Measurements from ENCODE around the gene LGALS3BP. TPM values are rescaled to one million over a fixed set of nuclear protein-coding genes. Genes with fewer than 3 reads are reported as not detected.

The LGALS3BP gene
- total and polyA plus RNA-seq, 7 donors = 92.5 to 415 (median 180) TPM

DNA sequence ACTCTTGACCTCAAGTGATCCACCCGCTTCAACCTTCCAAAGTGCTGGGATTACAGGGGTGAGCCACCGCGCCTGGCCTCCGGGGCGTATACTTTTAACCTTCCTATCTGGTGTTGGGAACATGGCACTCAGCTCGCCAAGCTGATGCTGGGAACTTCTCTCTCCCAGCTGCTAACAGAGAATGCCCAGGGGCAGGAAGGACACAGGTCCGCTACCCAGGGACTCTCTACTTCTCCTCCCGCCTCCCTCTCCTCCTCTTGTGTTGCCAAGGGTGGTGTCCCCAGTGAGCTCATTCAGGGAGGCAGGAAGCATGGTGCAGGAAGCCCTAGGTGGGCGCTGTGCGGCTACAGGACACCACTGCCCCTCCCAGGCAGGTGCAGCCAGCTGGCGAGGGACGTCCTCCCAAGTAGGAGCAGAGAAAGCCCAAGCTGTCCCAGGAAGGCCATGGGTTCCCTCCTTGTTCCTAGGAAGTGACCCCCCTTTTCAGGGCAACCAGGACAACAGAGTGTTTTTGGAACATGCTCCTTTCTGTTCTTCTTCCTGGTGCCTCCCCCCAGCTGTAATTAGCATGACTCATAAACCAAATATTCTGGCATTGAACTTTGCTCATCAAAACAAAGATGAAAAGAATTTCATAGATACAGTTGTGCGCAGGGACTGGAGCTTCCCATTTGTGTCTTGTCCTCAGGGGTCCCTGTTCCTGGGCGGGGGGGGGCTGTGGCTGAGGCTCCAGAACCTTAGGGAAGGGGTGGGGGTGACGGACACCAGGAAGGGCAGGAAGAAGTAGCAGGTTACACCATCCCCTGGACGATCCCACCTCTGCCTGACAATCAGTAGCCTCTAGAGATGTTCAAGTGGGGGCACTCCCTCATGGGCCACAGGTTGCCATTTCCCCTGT is 46.9 kb upstream of the LGALS3BP start:
- peak overlapping the region; percentile 72 to 81 (median 79) for H3K27ac ChIP-seq
- WGBS, 2 donors = 21 to 60% methylated on average over 16 of the region's 16 CpGs
- H3K27me3 ChIP-seq = no peaks in the 10 kb centered on the region
- intact Hi-C loops (cut with DNase I) = no loop called here
- DNase-seq = peak; percentile 70
- H3K4me1 ChIP-seq = peaks cover 0 to 53% (median 50%) of the 10 kb centered on the region in 4 donors
- no peaks in the 10 kb centered on the region for H3K36me3 ChIP-seq
- H3K4me3 ChIP-seq = no peak overlapping the region
- no peaks in the 10 kb centered on the region for H3K9me3 ChIP-seq
- TF ChIP-seq EP300 (IDR thresholded peaks at IDR 0.05) (peak in 1 of 4 donors; percentile 2), POLR2A (IDR thresholded peaks at IDR 0.05) (no peak), POLR2AphosphoS5 (IDR thresholded peaks at IDR 0.05) (peak in 3 of 4 donors; percentile 40 to 61 (median 60))
- TF ChIP-seq, protein P1, sequence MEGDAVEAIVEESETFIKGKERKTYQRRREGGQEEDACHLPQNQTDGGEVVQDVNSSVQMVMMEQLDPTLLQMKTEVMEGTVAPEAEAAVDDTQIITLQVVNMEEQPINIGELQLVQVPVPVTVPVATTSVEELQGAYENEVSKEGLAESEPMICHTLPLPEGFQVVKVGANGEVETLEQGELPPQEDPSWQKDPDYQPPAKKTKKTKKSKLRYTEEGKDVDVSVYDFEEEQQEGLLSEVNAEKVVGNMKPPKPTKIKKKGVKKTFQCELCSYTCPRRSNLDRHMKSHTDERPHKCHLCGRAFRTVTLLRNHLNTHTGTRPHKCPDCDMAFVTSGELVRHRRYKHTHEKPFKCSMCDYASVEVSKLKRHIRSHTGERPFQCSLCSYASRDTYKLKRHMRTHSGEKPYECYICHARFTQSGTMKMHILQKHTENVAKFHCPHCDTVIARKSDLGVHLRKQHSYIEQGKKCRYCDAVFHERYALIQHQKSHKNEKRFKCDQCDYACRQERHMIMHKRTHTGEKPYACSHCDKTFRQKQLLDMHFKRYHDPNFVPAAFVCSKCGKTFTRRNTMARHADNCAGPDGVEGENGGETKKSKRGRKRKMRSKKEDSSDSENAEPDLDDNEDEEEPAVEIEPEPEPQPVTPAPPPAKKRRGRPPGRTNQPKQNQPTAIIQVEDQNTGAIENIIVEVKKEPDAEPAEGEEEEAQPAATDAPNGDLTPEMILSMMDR (IDR thresholded peaks at IDR 0.05) = no peak

DNA sequence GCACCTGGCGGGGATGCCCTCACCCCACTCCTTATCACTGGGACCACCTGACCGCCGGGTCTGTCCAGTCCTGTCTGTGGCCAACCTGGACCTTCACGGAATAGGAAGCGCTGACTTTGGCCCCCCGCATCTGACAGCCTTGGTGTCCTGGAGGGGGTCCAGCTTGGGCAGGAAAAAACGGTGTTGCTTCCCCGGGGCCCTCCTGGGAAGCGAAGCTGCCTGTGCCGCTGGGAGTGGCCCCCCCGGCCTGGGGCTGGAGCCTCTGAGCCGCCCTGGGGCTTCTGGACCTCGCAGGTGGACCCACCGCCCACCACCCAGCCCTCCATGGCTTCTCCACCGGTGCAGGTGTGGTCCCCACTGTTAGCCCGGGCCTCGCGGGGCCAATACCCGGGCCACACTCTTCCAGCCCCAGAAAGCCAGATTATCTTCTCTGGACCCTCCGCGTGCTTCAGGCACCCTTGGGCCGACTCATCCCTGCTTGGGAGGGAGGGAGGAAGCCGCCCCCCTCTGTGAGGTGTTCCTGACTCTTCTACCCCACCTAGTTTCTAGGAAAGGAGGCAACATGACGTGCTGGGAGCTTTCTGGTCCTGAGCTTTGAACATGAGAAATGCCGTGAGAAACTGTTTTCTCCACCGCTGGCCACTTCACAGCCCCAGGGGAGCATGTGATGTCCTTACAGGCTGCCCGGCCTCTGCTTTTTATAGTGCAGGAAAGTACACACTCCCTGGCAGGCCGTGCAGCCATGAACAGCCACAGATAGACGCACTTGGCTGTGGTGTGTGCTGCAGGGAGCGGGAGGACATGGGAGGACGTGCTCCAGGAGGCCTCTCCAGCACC is 45.4 kb upstream of the LGALS3BP start:
- Histone ChIP-seq H3K27ac (peak overlapping the region; percentile 72 to 81 (median 79)), H3K27me3 (no peaks in the 10 kb centered on the region), H3K36me3 (no peaks in the 10 kb centered on the region), H3K4me3 (peak overlapping the region; percentile 60 to 83 (median 71)), H3K4me1 (peaks cover 0 to 61% (median 58%) of the 10 kb centered on the region in 4 donors), H3K9me3 (no peaks in the 10 kb centered on the region)
- TF ChIP-seq POLR2A (IDR thresholded peaks at IDR 0.05) (no peak), POLR2AphosphoS5 (IDR thresholded peaks at IDR 0.05) (peak; percentile 53 to 76 (median 60)), EP300 (IDR thresholded peaks at IDR 0.05) (peak in 2 of 4 donors; percentile 14 to 30)
- TF ChIP-seq, protein P1 (IDR thresholded peaks at IDR 0.05) = no peak
- WGBS, 2 donors = 19 to 55% methylated on average over 31 of the region's 31 CpGs
- peak; percentile 88 for DNase-seq
- intact Hi-C loops (cut with DNase I) = loop anchor here (5.0 kb wide), 1 partner anchor 52 kb away; no protein-coding TSS in a partner anchor

DNA sequence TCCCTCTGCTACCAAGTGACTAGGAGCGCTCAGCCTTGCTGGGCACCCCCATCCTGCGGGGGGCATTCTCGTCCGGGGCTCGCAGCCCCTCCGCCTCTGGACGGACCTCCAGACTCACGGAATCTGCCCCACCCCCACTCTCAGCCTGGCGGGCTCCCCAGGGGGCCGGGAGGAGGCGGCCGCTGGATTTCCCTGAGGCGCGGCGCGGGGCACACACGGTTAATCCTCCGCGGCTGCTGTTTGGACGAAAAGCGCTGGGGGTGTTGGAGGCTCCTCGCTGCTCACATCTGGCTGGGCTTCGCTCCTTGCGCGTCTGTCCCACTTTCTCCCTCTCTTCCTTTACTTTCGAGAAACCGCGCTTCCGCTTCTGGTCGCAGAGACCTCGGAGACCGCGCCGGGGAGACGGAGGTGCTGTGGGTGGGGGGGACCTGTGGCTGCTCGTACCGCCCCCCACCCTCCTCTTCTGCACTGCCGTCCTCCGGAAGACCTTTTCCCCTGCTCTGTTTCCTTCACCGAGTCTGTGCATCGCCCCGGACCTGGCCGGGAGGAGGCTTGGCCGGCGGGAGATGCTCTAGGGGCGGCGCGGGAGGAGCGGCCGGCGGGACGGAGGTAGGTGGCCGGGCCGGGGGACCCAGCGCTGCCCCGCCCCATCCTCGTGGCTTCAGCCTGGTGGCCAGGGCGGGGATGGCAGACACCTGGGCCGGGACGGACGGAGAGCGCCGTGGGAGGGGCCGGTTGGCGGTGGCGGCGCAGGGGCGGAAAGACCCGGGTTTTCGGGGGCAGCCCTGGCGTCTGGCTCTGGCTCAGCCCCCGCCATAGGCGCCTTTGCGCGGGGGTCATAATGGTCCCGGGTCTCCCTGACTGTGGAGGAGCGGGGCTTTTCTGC is 44.4 kb upstream of the LGALS3BP start, which contains the start of gene C1QTNF1:
Gene C1QTNF1 (plus strand): TSS at position 284 of the 886 bp plus-strand sequence. CDS start 19,800 bp downstream, outside the sequence.
- Histone ChIP-seq H3K9me3 (no peaks in the 10 kb centered on the region), H3K27ac (peak within 1 kb of the TSS; percentile 72 to 81 (median 79)), H3K27me3 (no peaks in the 10 kb centered on the region), H3K36me3 (no peaks in the 10 kb centered on the region), H3K4me1 (peaks cover 0 to 67% (median 64%) of the 10 kb centered on the region in 4 donors), H3K4me3 (peak within 1 kb of the TSS; percentile 60 to 83 (median 71))
- whole genome bisulfite sequencing, 2 donors = 2% methylated on average over 77 of the region's 77 CpGs
- DNase-seq = peak; percentile 86
- TF ChIP-seq POLR2AphosphoS5 (IDR thresholded peaks at IDR 0.05) (peak in 2 of 4 donors; percentile 55 to 64), POLR2A (IDR thresholded peaks at IDR 0.05) (no peak), EP300 (IDR thresholded peaks at IDR 0.05) (no peak)
- TF ChIP-seq, protein P1 (IDR thresholded peaks at IDR 0.05) = peak; percentile 13 to 60 (median 52)
- intact Hi-C loops (cut with DNase I) = loop anchor here (5.0 kb wide), 1 partner anchor 53 kb away; no protein-coding TSS in a partner anchor

Measured in sigmoid colon (tissue), 7 donors.